HG03280 (cell line): ENCODE results near the gene CGREF1.
A peak's percentile ranks its signal among the peaks of the same experiment; 100 is the strongest.

Experiments
- ATAC-seq: cut with Tn5 transposase; IDR thresholded peaks from one replicate; pipeline ENCODE4 v1.9.1; 2021; ENCODE audit warnings: mild to moderate bottlenecking, moderate library complexity; ENCODE audit not compliant: unreplicated experiment

The CGREF1 gene

GRCh38 chr2:27118525-27119329, at the start of gene CGREF1:
Gene CGREF1 (minus strand): TSS chr2:27119128. CDS start chr2:27104366, 14,762 bp downstream.
- no peak for ATAC-seq

GRCh38 chr2:27164960-27165763, 46.2 kb upstream of the CGREF1 start:
- peak; percentile 61 for ATAC-seq

- ATAC-seq, result no peak
These were observed 43.5 kb upstream of the CGREF1 start for GRCh38 chr2:27162151-27163121.

GRCh38 chr2:27160191-27160590, 41.3 kb upstream of the CGREF1 start:
- no peak for ATAC-seq

- ATAC-seq, result no peak
These were observed 40.3 kb upstream of the CGREF1 start for GRCh38 chr2:27159271-27159670.

GRCh38 chr2:27158468-27158867, 39.5 kb upstream of the CGREF1 start:
- no peak for ATAC-seq

- no peak for ATAC-seq
These were observed 36.2 kb upstream of the CGREF1 start for GRCh38 chr2:27155069-27155520.

- ATAC-seq, result no peak
These were observed 35.6 kb upstream of the CGREF1 start for GRCh38 chr2:27154488-27154887.

GRCh38 chr2:27152796-27153464, 34.0 kb upstream of the CGREF1 start:
- ATAC-seq, result no peak

- ATAC-seq, result no peak
These were observed 33.3 kb upstream of the CGREF1 start for GRCh38 chr2:27152102-27152795.

GRCh38 chr2:27150639-27151230, 31.8 kb upstream of the CGREF1 start:
- no peak for ATAC-seq

GRCh38 chr2:27149570-27150405, 30.9 kb upstream of the CGREF1 start:
- ATAC-seq, result no peak

- ATAC-seq, result no peak
These were observed 30.0 kb upstream of the CGREF1 start, which contains the start of gene TCF23 for GRCh38 chr2:27148801-27149439. Gene TCF23 (plus strand): TSS chr2:27149004. CDS start chr2:27149134, 130 bp downstream.

- no peak for ATAC-seq
These were observed 29.0 kb upstream of the CGREF1 start for GRCh38 chr2:27147935-27148334.

GRCh38 chr2:27145682-27146081, 26.8 kb upstream of the CGREF1 start:
- ATAC-seq, result no peak

GRCh38 chr2:27143285-27143684, 24.4 kb upstream of the CGREF1 start:
- ATAC-seq, result no peak

- no peak for ATAC-seq
These were observed 20.4 kb upstream of the CGREF1 start, which contains the start of gene PRR30 for GRCh38 chr2:27139310-27139709. Gene PRR30 (minus strand): TSS chr2:27139410. CDS start chr2:27138329, 1,081 bp downstream.

- ATAC-seq, result no peak
These were observed 19.2 kb upstream of the CGREF1 start for GRCh38 chr2:27138111-27138510.
